SK-N-MC (cell line): ENCODE data around the gene MAML1.
"Not testable (repeated sequence)": the region's sequence is repeated elsewhere in the genome, so short reads cannot be mapped to it uniquely, and the experiment has no call there.

Experiments
- EZH2 ChIP-seq: fragments of 200-600 bp; sonication (generic); IDR thresholded peaks from one replicate; pipeline ENCODE4 v1.6.1; 2017; ENCODE audit warnings: antibody characterized with exemption
- FOXP2 ChIP-seq: optimal IDR thresholded peaks from 2 replicates; pipeline ENCODE3; 2011; ENCODE audit warnings: mild to moderate bottlenecking, moderate library complexity; ENCODE audit not compliant: insufficient read depth; ENCODE audit errors: extremely low read length, control extremely low read depth
- POLR2AphosphoS5 ChIP-seq: IDR thresholded peaks from 2 replicates; pipeline ENCODE4 v1.6.1; 2012; ENCODE audit warnings: mild to moderate bottlenecking, low read depth, low read length, borderline replicate concordance

GRCh38 chr5:179789278-179789677 is 56.7 kb downstream of the MAML1 start:
- not testable (repeated sequence) for TF ChIP-seq EZH2, POLR2AphosphoS5, FOXP2
